Suprapubic skin (tissue), 4 donors: Measurements from ENCODE around the gene MRPL54. TPM values are rescaled to one million over a fixed set of nuclear protein-coding genes. Genes with fewer than 3 reads are reported as not detected.

Source experiments
- DNase-seq, 2 donors: peaks; one replicate each; pipeline ENCODE4 v3.0.0-alpha.2; 2019; ENCODE audit warnings: low spot score in 2 of 2
- H3K27ac ChIP-seq: fragments of 200-600 bp; sonication (generic); one replicate; pipeline ENCODE4 v1.5.1; 2019
- H3K27me3 ChIP-seq: fragments of 200-600 bp; sonication (generic); one replicate; pipeline ENCODE4 v1.5.1; 2019
- H3K36me3 ChIP-seq: fragments of 200-600 bp; sonication (generic); one replicate; pipeline ENCODE4 v1.5.1; 2019
- H3K4me1 ChIP-seq: fragments of 200-600 bp; sonication (generic); one replicate; pipeline ENCODE4 v1.5.1; 2019
- H3K4me3 ChIP-seq: fragments of 200-600 bp; sonication (generic); one replicate; pipeline ENCODE4 v1.5.1; 2019; ENCODE audit warnings: mild to moderate bottlenecking
- H3K9me3 ChIP-seq: fragments of 200-600 bp; sonication (generic); one replicate; pipeline ENCODE4 v1.5.1; 2019
- EP300 ChIP-seq: sonication (generic); formaldehyde crosslinking; IDR thresholded peaks from one replicate; pipeline ENCODE4 v1.6.1; 2017; ENCODE audit warnings: antibody characterized with exemption
- POLR2A ChIP-seq, 2 donors: fragments of 450-650 bp; IDR thresholded peaks; one replicate each; pipeline ENCODE4 v1.6.1; 2017; ENCODE audit warnings: antibody characterized with exemption in 2 of 2, mild to moderate bottlenecking in 2 of 2, moderate library complexity in 2 of 2
- POLR2AphosphoS5 ChIP-seq, 3 donors: sonication (generic); formaldehyde crosslinking; IDR thresholded peaks; one replicate each; pipeline ENCODE4 v1.6.1; 2017; ENCODE audit warnings: antibody characterized with exemption in 3 of 3
- WGBS: methylation state at CpG from one replicate; pipeline ENCODE4 v1.1.5; 2018; 5-methylcytosine and 5-hydroxymethylcytosine counted together
- total RNA-seq, 4 donors: library from RNA; depleted of rRNA; stranded (reverse); fragments of >200 nt; gene quantifications; one replicate each; pipeline ENCODE4 v1.1.0, GENCODE V29; 2016
- TF ChIP-seq, protein P1 (sequence below), 2 donors: fragments of 200-600 bp in 1 of 2; fragments of 450-650 bp in 1 of 2; sonication (generic) in 1 of 2; IDR thresholded peaks; one replicate each; pipeline ENCODE4 v1.5.1; 2016 to 2019; ENCODE audit warnings: antibody characterized with exemption in 2 of 2, mild to moderate bottlenecking in 1 of 2, moderate library complexity in 1 of 2

MRPL54 gene
- total RNA-seq, 4 donors from 2014 or later: 41.5 to 92.6 (median 63.7) TPM

DNA sequence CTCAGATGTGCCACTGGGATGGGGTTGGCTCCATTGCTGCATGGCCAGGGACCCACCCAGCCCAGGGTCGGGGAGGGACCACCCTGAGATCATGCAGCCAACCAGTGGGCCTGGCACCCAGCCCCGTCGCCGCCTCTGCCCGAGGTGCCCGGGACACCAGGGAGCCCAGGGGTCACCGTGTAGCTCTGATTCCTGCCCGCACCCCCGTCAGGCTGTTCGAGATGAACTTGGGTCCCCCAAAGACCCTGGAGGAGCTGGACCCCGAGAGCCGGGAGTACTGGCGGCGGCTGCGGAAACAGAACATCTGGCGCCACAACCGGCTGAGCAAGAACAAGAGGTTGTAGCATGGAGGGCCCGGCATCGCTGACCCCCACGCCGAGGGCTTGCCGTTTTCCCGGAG lies 4.6 kb downstream of the MRPL54 start:
- TF ChIP-seq EP300 (no peak), POLR2A (IDR thresholded peaks at IDR 0.05) (no peak), POLR2AphosphoS5 (IDR thresholded peaks at IDR 0.05) (no peak)
- TF ChIP-seq, protein P1, sequence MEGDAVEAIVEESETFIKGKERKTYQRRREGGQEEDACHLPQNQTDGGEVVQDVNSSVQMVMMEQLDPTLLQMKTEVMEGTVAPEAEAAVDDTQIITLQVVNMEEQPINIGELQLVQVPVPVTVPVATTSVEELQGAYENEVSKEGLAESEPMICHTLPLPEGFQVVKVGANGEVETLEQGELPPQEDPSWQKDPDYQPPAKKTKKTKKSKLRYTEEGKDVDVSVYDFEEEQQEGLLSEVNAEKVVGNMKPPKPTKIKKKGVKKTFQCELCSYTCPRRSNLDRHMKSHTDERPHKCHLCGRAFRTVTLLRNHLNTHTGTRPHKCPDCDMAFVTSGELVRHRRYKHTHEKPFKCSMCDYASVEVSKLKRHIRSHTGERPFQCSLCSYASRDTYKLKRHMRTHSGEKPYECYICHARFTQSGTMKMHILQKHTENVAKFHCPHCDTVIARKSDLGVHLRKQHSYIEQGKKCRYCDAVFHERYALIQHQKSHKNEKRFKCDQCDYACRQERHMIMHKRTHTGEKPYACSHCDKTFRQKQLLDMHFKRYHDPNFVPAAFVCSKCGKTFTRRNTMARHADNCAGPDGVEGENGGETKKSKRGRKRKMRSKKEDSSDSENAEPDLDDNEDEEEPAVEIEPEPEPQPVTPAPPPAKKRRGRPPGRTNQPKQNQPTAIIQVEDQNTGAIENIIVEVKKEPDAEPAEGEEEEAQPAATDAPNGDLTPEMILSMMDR (IDR thresholded peaks at IDR 0.05): no peak
- peaks cover 41% of the 10 kb centered on the region for H3K36me3 ChIP-seq
- H3K27ac ChIP-seq: no peak overlapping the region
- WGBS: 60% methylated on average over 1 of the region's 23 CpGs
- DNase-seq: no peak
- H3K27me3 ChIP-seq: no peaks in the 10 kb centered on the region
- no peak overlapping the region for H3K4me3 ChIP-seq
- peaks cover 10% of the 10 kb centered on the region for H3K4me1 ChIP-seq
- no peaks in the 10 kb centered on the region for H3K9me3 ChIP-seq

DNA sequence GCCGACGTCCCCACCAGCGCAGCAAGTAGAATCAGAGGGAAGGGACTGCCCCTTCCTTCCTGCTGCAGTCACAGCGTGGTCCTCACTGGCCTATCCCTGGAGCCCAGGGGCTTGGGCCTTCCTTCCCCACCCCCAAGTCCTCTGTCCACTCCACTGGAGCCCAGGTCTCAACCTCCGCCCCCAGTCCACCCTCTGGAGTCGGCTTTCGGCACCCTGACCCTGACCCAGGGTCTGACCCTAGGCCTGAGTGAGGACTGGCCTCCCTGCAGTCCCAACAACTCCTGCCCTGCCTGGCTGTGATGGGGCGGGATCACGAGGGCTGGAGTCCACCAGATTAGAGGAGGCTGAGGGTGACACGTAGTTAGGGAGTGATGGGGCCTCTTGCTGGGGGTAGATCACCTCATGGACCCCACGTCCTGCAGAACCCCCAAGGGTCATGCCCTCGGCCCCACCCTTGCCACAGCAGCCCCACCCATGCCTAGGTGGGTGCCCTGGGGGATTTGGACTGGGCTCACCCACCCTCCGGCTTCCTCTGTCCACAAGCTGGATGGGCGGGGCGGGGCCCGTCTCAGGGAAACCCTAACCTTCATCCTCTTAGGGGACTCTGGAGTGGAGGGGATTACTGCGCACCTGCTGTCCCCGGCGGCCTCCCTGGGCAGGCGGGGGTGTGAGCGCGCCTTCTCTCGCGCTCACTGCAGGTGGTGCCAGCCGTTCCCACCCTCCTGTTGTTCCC lies 5.7 kb downstream of the MRPL54 start:
- peaks cover 41% of the 10 kb centered on the region for H3K36me3 ChIP-seq
- no peak for DNase-seq
- peaks cover 8% of the 10 kb centered on the region for H3K4me1 ChIP-seq
- 92% methylated on average over 17 of the region's 25 CpGs for WGBS
- TF ChIP-seq POLR2A (IDR thresholded peaks at IDR 0.05) (no peak), POLR2AphosphoS5 (IDR thresholded peaks at IDR 0.05) (no peak), EP300 (no peak)
- TF ChIP-seq, protein P1 (IDR thresholded peaks at IDR 0.05): no peak
- no peak overlapping the region for H3K4me3 ChIP-seq
- H3K27ac ChIP-seq: no peak overlapping the region
- no peaks in the 10 kb centered on the region for H3K27me3 ChIP-seq
- H3K9me3 ChIP-seq: no peaks in the 10 kb centered on the region

DNA sequence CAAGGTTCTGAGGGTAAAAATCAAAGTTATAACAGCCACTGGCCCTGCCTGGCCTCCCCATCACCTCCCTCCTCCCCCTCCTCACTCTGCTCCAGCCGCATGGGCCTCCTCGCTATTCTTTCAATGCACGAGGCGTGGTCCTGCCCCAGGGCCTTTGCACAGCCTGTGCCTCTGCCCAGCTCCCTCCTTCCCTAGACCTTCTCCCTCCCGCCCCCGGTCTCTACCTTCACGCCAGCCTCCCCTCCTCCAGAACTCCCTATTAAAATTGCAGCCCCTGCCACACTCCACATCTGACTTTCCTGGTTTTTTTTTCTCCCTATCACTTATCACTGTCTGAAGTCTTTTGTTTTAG lies 6.2 kb downstream of the MRPL54 start:
- DNase-seq: no peak
- H3K9me3 ChIP-seq: no peaks in the 10 kb centered on the region
- no peak overlapping the region for H3K4me3 ChIP-seq
- no peaks in the 10 kb centered on the region for H3K27me3 ChIP-seq
- TF ChIP-seq POLR2AphosphoS5 (IDR thresholded peaks at IDR 0.05) (no peak), POLR2A (IDR thresholded peaks at IDR 0.05) (no peak), EP300 (no peak)
- TF ChIP-seq, protein P1 (IDR thresholded peaks at IDR 0.05): no peak
- whole genome bisulfite sequencing: 90% methylated on average over 7 of the region's 7 CpGs
- peaks cover 2% of the 10 kb centered on the region for H3K4me1 ChIP-seq
- peaks cover 41% of the 10 kb centered on the region for H3K36me3 ChIP-seq
- H3K27ac ChIP-seq: no peak overlapping the region

DNA sequence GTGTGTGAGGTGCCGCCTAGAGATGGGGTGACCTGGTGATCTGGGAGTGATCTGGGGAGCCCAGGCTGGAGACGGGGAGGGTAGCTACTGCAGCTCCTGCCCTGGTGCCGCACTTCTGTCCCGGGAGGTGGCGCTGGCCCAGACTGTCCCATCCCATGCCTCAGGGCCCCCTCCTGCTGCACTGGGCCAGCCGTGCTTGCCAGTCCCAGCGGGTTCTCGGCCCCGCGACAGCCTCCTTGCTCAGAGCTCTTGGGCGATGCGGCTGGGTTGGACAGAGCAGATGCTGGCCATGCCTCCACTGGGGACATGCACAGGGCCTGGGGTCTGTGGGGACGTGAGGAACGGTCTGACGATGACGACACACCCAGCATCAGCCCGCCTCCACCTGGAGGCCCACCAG lies 7.0 kb downstream of the MRPL54 start:
- TF ChIP-seq POLR2AphosphoS5 (IDR thresholded peaks at IDR 0.05) (no peak), EP300 (no peak), POLR2A (IDR thresholded peaks at IDR 0.05) (no peak)
- TF ChIP-seq, protein P1 (IDR thresholded peaks at IDR 0.05): no peak
- WGBS: no CpG with 5 or more reads among the region's 17 CpGs
- H3K4me3 ChIP-seq: no peak overlapping the region
- H3K27me3 ChIP-seq: no peaks in the 10 kb centered on the region
- no peaks in the 10 kb centered on the region for H3K4me1 ChIP-seq
- H3K9me3 ChIP-seq: no peaks in the 10 kb centered on the region
- no peak for DNase-seq
- H3K27ac ChIP-seq: no peak overlapping the region
- H3K36me3 ChIP-seq: peaks cover 41% of the 10 kb centered on the region

DNA sequence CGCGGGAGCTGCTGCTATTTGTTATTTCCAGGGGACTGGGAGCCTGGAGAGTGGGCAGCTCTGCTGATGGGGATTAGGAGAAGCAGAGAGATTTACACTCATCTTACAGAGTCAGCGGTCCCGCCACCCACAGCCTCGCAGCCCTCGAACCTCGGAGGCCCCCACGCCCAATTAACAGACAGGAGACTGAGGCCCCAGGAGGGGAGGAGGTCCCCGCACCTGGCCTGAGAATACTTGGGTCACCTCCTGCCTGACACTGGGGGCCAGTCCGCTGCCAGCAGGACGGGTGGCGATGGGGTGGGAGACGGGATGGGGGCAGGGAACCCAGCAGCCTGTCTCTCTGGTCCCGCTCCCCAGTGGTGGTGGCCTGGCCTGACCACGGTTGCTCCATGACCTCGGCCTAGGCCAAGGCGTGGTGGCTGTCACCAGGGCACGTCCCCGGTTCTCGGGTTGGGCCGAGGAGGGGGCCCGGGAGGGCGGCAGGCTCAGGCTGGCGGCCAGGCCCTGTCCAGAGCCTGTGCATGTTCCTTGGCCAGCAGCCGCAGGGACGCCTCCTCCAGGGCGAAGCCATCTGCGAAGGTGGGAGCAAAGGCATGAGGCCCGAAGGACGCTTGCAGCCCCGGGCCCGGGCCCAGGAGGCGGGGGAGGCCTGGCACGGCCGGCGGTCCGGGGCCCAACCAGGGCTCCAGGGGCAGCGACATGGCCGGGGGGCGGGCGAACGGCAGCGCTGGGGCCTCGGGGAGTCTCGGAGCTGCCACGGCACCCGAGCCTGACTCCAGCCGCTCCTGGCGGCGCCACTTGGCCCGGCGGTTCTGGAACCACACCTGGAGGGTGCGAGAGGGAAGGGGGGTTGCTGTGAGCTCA lies 7.9 kb downstream of the MRPL54 start:
- no peak for DNase-seq
- peaks cover 36% of the 10 kb centered on the region for H3K36me3 ChIP-seq
- 83% methylated on average over 11 of the region's 53 CpGs for WGBS
- H3K4me1 ChIP-seq: no peaks in the 10 kb centered on the region
- no peaks in the 10 kb centered on the region for H3K9me3 ChIP-seq
- no peaks in the 10 kb centered on the region for H3K27me3 ChIP-seq
- TF ChIP-seq EP300 (no peak), POLR2A (IDR thresholded peaks at IDR 0.05) (no peak), POLR2AphosphoS5 (IDR thresholded peaks at IDR 0.05) (no peak)
- TF ChIP-seq, protein P1 (IDR thresholded peaks at IDR 0.05): no peak
- no peak overlapping the region for H3K4me3 ChIP-seq
- H3K27ac ChIP-seq: no peak overlapping the region
